ENCODE results near the gene PRX.
"Not testable (repeated sequence)": the region's sequence is repeated elsewhere in the genome, so short reads cannot be mapped to it uniquely, and the experiment has no call there.

Gene PRX

GRCh38 chr19:40438284-40438683, 25.1 kb upstream of the PRX start:
- no peak for DNase-seq

GRCh38 chr19:40433391-40434216, 20.4 kb upstream of the PRX start:
- peak in 5 of 6 experiments; percentile 23 to 60 (median 52) for DNase-seq

GRCh38 chr19:40432760-40433159, 19.6 kb upstream of the PRX start:
- not testable (repeated sequence) for DNase-seq

- DNase-seq: no peak
Observed at GRCh38 chr19:40431698-40432097, 18.5 kb upstream of the PRX start.

- DNase-seq: not testable (repeated sequence)
Observed at GRCh38 chr19:40430242-40430641, 17.1 kb upstream of the PRX start.

GRCh38 chr19:40428197-40428596, 15.0 kb upstream of the PRX start:
- DNase-seq: not testable (repeated sequence)

GRCh38 chr19:40425450-40426287, 12.5 kb upstream of the PRX start, which contains the start of gene SERTAD1:
SERTAD1 (minus strand) TSS chr19:40425992; CDS start chr19:40423546, 2,446 bp downstream.
- DNase-seq: peak; percentile 99 to 100 (median 100)

GRCh38 chr19:40424637-40425449, 11.7 kb upstream of the PRX start:
- peak in 2 of 6 experiments; percentile 24 to 27 for DNase-seq

- no peak for DNase-seq
Observed at GRCh38 chr19:40423938-40424337, 10.8 kb upstream of the PRX start.

- DNase-seq: no peak
Observed at GRCh38 chr19:40422748-40423566, 9.8 kb upstream of the PRX start.

GRCh38 chr19:40421993-40422747, 9.0 kb upstream of the PRX start:
- peak in 2 of 6 experiments; percentile 27 to 38 for DNase-seq

- DNase-seq: peak; percentile 60 to 85 (median 72)
Observed at GRCh38 chr19:40420766-40421765, 7.9 kb upstream of the PRX start.

GRCh38 chr19:40420451-40420765, 7.2 kb upstream of the PRX start:
- DNase-seq: no peak

- DNase-seq: no peak
Observed at GRCh38 chr19:40419780-40420179, 6.6 kb upstream of the PRX start.

GRCh38 chr19:40419066-40419612, 6.0 kb upstream of the PRX start:
- DNase-seq: no peak

GRCh38 chr19:40418040-40418439, 4.9 kb upstream of the PRX start:
- DNase-seq: no peak

- no peak for DNase-seq
Observed at GRCh38 chr19:40417643-40417981, 4.4 kb upstream of the PRX start.

- no peak for DNase-seq
Observed at GRCh38 chr19:40416918-40417642, 3.9 kb upstream of the PRX start.

GRCh38 chr19:40415768-40416167, 2.6 kb upstream of the PRX start:
- no peak for DNase-seq
